Right atrium auricular region (tissue), 2 donors: ENCODE data around the gene UNC13C. TPM values are rescaled to one million over a fixed set of nuclear protein-coding genes. Genes with fewer than 3 reads are reported as not detected.

Source experiments
- DNase-seq: peaks from one replicate; pipeline ENCODE4 v3.0.0-alpha.2; 2019; ENCODE audit warnings: low spot score
- H3K27ac ChIP-seq, 2 donors: fragments of 200-600 bp; sonication (generic); 1 replicate in 1 of 2; 2 replicates in 1 of 2; pipeline ENCODE4 v1.5.1; 2016 to 2019
- H3K27me3 ChIP-seq, 2 donors: fragments of 200-600 bp; sonication (generic); one replicate each; pipeline versions ENCODE4 v1.5.1 to v1.6.0; 2017 to 2019
- H3K36me3 ChIP-seq: fragments of 200-600 bp; sonication (generic); one replicate; pipeline ENCODE4 v1.5.1; 2016
- H3K4me1 ChIP-seq, 2 donors: fragments of 200-600 bp; sonication (generic); one replicate each; pipeline versions ENCODE4 v1.5.1 to v1.6.0; 2017 to 2019
- H3K4me3 ChIP-seq, 2 donors: fragments of 200-600 bp; sonication (generic); 1 replicate in 1 of 2; 2 replicates in 1 of 2; pipeline ENCODE4 v1.5.1; 2017 to 2019; ENCODE audit warnings: mild to moderate bottlenecking in 1 of 2, moderate library complexity in 1 of 2
- H3K9me3 ChIP-seq, 2 donors: fragments of 200-600 bp; sonication (generic); one replicate each; pipeline ENCODE4 v1.5.1; 2019
- total RNA-seq, 2 donors: library from RNA; depleted of rRNA; stranded (reverse); fragments of >200 nt; gene quantifications; one replicate each; pipeline ENCODE4 v1.1.0, GENCODE V29; 2016
- TF ChIP-seq, protein P1 (sequence below), 2 donors: fragments of 200-600 bp; sonication (generic); IDR thresholded peaks; one replicate each; pipeline ENCODE4 v1.5.1; 2019; ENCODE audit warnings: antibody characterized with exemption in 2 of 2

The UNC13C gene
- total RNA-seq, 2 donors from 2014 or later: 0.19 to 0.31 TPM

DNA sequence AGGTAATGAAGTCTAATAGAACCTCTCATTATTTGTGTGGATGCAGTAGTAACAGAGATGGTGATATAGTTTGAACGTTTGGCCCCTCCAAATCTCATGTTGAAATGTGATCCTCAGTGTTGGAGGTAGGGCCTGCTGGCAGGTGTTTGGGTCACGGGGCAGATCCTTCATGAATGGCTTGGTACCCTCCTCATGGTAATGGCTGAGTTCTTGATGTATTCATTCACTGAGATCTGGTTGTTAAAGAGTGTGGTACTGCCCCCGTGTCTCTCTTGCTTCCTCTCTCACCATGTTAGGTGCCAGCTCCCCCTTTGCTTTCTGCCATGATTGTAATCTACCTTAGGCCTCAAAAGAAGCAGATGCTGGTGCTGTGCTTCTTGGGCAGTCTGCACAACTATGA is 606.8 kb downstream of the UNC13C start:
- no peak overlapping the region for H3K4me3 ChIP-seq
- H3K9me3 ChIP-seq: no peaks in the 10 kb centered on the region
- H3K36me3 ChIP-seq: no peaks in the 10 kb centered on the region
- H3K27me3 ChIP-seq: no peaks in the 10 kb centered on the region
- TF ChIP-seq, protein P1, sequence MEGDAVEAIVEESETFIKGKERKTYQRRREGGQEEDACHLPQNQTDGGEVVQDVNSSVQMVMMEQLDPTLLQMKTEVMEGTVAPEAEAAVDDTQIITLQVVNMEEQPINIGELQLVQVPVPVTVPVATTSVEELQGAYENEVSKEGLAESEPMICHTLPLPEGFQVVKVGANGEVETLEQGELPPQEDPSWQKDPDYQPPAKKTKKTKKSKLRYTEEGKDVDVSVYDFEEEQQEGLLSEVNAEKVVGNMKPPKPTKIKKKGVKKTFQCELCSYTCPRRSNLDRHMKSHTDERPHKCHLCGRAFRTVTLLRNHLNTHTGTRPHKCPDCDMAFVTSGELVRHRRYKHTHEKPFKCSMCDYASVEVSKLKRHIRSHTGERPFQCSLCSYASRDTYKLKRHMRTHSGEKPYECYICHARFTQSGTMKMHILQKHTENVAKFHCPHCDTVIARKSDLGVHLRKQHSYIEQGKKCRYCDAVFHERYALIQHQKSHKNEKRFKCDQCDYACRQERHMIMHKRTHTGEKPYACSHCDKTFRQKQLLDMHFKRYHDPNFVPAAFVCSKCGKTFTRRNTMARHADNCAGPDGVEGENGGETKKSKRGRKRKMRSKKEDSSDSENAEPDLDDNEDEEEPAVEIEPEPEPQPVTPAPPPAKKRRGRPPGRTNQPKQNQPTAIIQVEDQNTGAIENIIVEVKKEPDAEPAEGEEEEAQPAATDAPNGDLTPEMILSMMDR (IDR thresholded peaks at IDR 0.05): no peak
- H3K4me1 ChIP-seq: no peaks in the 10 kb centered on the region
- H3K27ac ChIP-seq: no peak overlapping the region
- no peak for DNase-seq

DNA sequence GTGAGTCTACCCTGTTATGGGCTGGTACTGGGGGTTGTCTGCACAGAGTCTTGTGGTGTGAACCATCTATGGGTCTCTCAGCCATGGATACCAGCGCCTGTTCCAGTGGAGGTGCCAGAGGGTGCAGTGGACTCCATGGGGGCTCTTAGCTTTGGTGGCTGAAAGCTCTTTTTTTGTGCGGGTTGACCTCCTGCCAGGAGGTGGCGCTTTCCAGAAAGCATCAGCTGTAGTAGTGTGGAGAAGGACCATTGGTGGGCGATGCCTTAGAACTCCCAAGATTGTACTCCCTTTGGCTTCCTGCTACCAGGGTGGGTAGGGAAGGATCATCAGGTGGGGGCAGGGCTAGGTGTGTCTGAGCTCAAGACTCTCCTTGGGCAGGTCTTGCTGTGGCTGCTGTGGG is 615.9 kb downstream of the UNC13C start:
- H3K36me3 ChIP-seq: no peaks in the 10 kb centered on the region
- no peak overlapping the region for H3K4me3 ChIP-seq
- H3K9me3 ChIP-seq: peaks cover 0 to 5% of the 10 kb centered on the region in 2 donors
- DNase-seq: no peak
- H3K4me1 ChIP-seq: no peaks in the 10 kb centered on the region
- H3K27ac ChIP-seq: no peak overlapping the region
- no peaks in the 10 kb centered on the region for H3K27me3 ChIP-seq
- TF ChIP-seq, protein P1 (IDR thresholded peaks at IDR 0.05): no peak

DNA sequence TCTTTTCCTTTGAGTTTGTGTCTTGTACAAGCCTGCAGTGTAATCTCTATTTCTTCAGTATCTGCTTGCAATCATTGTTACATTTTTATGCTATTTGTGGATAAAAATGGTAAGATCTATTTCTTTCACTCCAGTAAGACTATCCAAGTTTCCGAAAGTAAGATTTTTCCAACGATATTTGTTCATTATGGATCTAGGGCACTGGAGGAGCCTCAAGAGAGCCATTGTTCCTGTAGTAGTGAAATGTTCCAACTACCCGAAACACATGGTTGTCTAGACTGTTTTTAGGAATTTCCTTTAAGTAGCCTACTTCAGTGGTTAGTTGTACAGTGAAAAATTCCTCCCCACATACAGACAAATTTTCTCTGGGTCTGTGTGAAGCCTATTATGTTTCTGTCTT is 621.1 kb downstream of the UNC13C start:
- Histone ChIP-seq H3K36me3 (no peaks in the 10 kb centered on the region), H3K27me3 (no peaks in the 10 kb centered on the region), H3K27ac (no peak overlapping the region), H3K4me3 (no peak overlapping the region), H3K4me1 (no peaks in the 10 kb centered on the region), H3K9me3 (no peaks in the 10 kb centered on the region)
- TF ChIP-seq, protein P1 (IDR thresholded peaks at IDR 0.05): no peak
- DNase-seq: no peak

DNA sequence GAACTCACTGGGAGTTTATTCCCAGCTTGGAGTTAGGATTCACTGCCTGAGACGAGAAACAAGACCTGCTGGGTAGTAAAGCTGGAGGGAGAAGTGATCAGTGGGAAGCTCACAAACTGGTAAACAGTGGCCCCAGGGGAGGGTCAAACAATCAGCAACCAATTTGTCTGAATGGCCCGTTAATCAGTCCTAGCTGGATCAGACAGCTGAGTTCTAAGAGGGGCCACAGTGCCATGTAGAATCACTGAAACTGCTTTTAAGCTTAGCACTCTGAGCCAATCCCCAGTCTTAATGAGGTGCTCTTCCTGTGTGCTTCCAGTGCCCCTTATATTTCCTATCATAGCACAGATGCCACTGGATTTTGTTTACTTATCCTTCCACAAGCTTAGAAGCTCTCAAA is 626.8 kb downstream of the UNC13C start:
- DNase-seq: no peak
- Histone ChIP-seq H3K27ac (no peak overlapping the region), H3K9me3 (no peaks in the 10 kb centered on the region), H3K27me3 (no peaks in the 10 kb centered on the region), H3K36me3 (no peaks in the 10 kb centered on the region), H3K4me3 (no peak overlapping the region), H3K4me1 (no peaks in the 10 kb centered on the region)
- TF ChIP-seq, protein P1 (IDR thresholded peaks at IDR 0.05): no peak

DNA sequence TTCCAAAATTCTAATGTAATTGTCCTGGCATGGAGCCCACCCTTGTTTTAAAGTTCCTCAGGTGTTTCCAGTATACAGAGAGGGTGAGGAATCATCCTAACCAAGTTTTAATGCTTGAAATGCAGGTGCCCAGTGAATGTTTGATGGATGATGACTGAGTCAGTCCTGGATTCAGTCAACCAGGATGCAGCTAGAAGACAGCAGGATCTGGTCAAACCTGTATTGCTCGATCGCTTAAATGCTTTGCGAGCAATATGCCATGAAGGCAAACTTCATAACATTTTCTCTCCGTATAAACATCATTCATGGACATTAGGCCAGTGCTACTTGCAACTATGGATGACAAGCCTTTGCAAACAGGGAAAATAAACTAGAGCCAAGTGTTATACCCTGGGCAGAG is 627.3 kb downstream of the UNC13C start:
- H3K9me3 ChIP-seq: no peaks in the 10 kb centered on the region
- no peak overlapping the region for H3K27ac ChIP-seq
- H3K4me3 ChIP-seq: no peak overlapping the region
- TF ChIP-seq, protein P1 (IDR thresholded peaks at IDR 0.05): no peak
- no peaks in the 10 kb centered on the region for H3K27me3 ChIP-seq
- no peak for DNase-seq
- no peaks in the 10 kb centered on the region for H3K4me1 ChIP-seq
- no peaks in the 10 kb centered on the region for H3K36me3 ChIP-seq
